IgD-negative memory B cell (primary cell): ENCODE measurements around the gene CATSPER4. TPM values are rescaled to one million over a fixed set of nuclear protein-coding genes. Genes with fewer than 3 reads are reported as not detected.

Experiments
- H3K27ac Mint-ChIP-seq, 3 donors: one replicate each; pipeline ENCODE4 v1.8.0; 2020 to 2022; ENCODE audit warnings: mild to moderate bottlenecking in 3 of 3, mixed read lengths in 3 of 3, moderate library complexity in 1 of 3
- H3K27me3 Mint-ChIP-seq: one replicate; pipeline ENCODE4 v1.8.0; 2021; ENCODE audit warnings: mixed read lengths
- H3K36me3 Mint-ChIP-seq: one replicate; pipeline ENCODE4 v1.8.0; 2020; ENCODE audit warnings: mild to moderate bottlenecking, mixed read lengths
- H3K4me1 Mint-ChIP-seq, 3 donors: one replicate each; pipeline ENCODE4 v1.8.0; 2020 to 2022; ENCODE audit warnings: mixed read lengths in 3 of 3, mild to moderate bottlenecking in 1 of 3
- H3K4me3 Mint-ChIP-seq, 4 donors: one replicate each; pipeline ENCODE4 v1.8.0; 2020 to 2022; ENCODE audit warnings: mild to moderate bottlenecking in 4 of 4, mixed read lengths in 4 of 4, moderate library complexity in 3 of 4
- H3K9me3 Mint-ChIP-seq, 3 donors: one replicate each; pipeline ENCODE4 v1.8.0; 2020 to 2021; ENCODE audit warnings: mixed read lengths in 3 of 3, mild to moderate bottlenecking in 1 of 3
- polyA plus RNA-seq: library from polyadenylated mRNA; unstranded; fragments of 300-500 nt; fragmentation: Illumina TruSeq; gene quantifications from one replicate; pipeline ENCODE4 v1.2.3, GENCODE V29; 2021

Gene CATSPER4
- polyA plus RNA-seq, 1 donor from 2014 or later, result not detected

GRCh38 chr1:26171084-26172072 lies 19.0 kb upstream of the CATSPER4 start, which contains the start of gene ZNF593OS:
TSS of gene ZNF593OS (minus strand) at chr1:26171832. CDS start at chr1:26171661, 171 bp downstream.
- Mint-ChIP-seq H3K4me3 (peak within 1 kb of the TSS; percentile 21 to 98 (median 95)), H3K9me3 (no peaks in the 10 kb centered on the region), H3K36me3 (peaks cover 2% of the 10 kb centered on the region), H3K27ac (peak within 1 kb of the TSS in 1 of 3 donors; percentile 96), H3K27me3 (no peaks in the 10 kb centered on the region), H3K4me1 (peaks cover 0 to 3% (median 0%) of the 10 kb centered on the region in 3 donors)

GRCh38 chr1:26175346-26175745 lies 15.1 kb upstream of the CATSPER4 start:
- Mint-ChIP-seq H3K4me1 (peaks cover 0 to 3% (median 0%) of the 10 kb centered on the region in 3 donors), H3K27me3 (no peaks in the 10 kb centered on the region), H3K36me3 (peaks cover 2% of the 10 kb centered on the region), H3K9me3 (no peaks in the 10 kb centered on the region), H3K4me3 (no peak overlapping the region), H3K27ac (no peak overlapping the region)

- Mint-ChIP-seq H3K9me3 (no peaks in the 10 kb centered on the region), H3K4me1 (peaks cover 0 to 4% (median 0%) of the 10 kb centered on the region in 3 donors), H3K27ac (peak within 1 kb of the TSS in 1 of 3 donors; percentile 31), H3K4me3 (peak within 1 kb of the TSS in 3 of 4 donors; percentile 34 to 61 (median 58)), H3K27me3 (no peaks in the 10 kb centered on the region), H3K36me3 (peaks cover 5% of the 10 kb centered on the region)
Observed at GRCh38 chr1:26177182-26177684, 13.2 kb upstream of the CATSPER4 start, which contains the start of gene CNKSR1. TSS of gene CNKSR1 (plus strand) at chr1:26177491. CDS start at chr1:26177548, 57 bp downstream.

- Mint-ChIP-seq H3K27me3 (no peaks in the 10 kb centered on the region), H3K27ac (peak overlapping the region in 1 of 3 donors; percentile 71), H3K36me3 (peaks cover 4% of the 10 kb centered on the region), H3K9me3 (no peaks in the 10 kb centered on the region), H3K4me3 (peak overlapping the region in 2 of 4 donors; percentile 16 to 24), H3K4me1 (peaks cover 0 to 4% (median 0%) of the 10 kb centered on the region in 3 donors)
Observed at GRCh38 chr1:26180010-26180506, 10.3 kb upstream of the CATSPER4 start.

- H3K4me1 Mint-ChIP-seq, result peaks cover 0 to 4% (median 0%) of the 10 kb centered on the region in 3 donors
- H3K9me3 Mint-ChIP-seq, result no peaks in the 10 kb centered on the region
- H3K36me3 Mint-ChIP-seq, result peaks cover 4% of the 10 kb centered on the region
- peak overlapping the region in 1 of 4 donors; percentile 58 for H3K4me3 Mint-ChIP-seq
- no peaks in the 10 kb centered on the region for H3K27me3 Mint-ChIP-seq
- no peak overlapping the region for H3K27ac Mint-ChIP-seq
Observed at GRCh38 chr1:26181586-26182382, 8.6 kb upstream of the CATSPER4 start.

- H3K27ac Mint-ChIP-seq, result no peak overlapping the region
- H3K4me3 Mint-ChIP-seq, result no peak overlapping the region
- H3K27me3 Mint-ChIP-seq, result no peaks in the 10 kb centered on the region
- peaks cover 0 to 4% (median 0%) of the 10 kb centered on the region in 3 donors for H3K4me1 Mint-ChIP-seq
- H3K9me3 Mint-ChIP-seq, result no peaks in the 10 kb centered on the region
- peaks cover 4% of the 10 kb centered on the region for H3K36me3 Mint-ChIP-seq
Observed at GRCh38 chr1:26182383-26182696, 8.1 kb upstream of the CATSPER4 start.

- peaks cover 4% of the 10 kb centered on the region for H3K36me3 Mint-ChIP-seq
- no peak overlapping the region for H3K4me3 Mint-ChIP-seq
- peaks cover 0 to 4% (median 0%) of the 10 kb centered on the region in 3 donors for H3K4me1 Mint-ChIP-seq
- no peaks in the 10 kb centered on the region for H3K9me3 Mint-ChIP-seq
- no peaks in the 10 kb centered on the region for H3K27me3 Mint-ChIP-seq
- no peak overlapping the region for H3K27ac Mint-ChIP-seq
Observed at GRCh38 chr1:26184086-26184485, 6.3 kb upstream of the CATSPER4 start.

GRCh38 chr1:26184883-26185282 lies 5.5 kb upstream of the CATSPER4 start:
- H3K9me3 Mint-ChIP-seq, result no peaks in the 10 kb centered on the region
- H3K4me1 Mint-ChIP-seq, result peaks cover 0 to 1% (median 0%) of the 10 kb centered on the region in 3 donors
- H3K4me3 Mint-ChIP-seq, result no peak overlapping the region
- no peak overlapping the region for H3K27ac Mint-ChIP-seq
- H3K36me3 Mint-ChIP-seq, result peaks cover 4% of the 10 kb centered on the region
- no peaks in the 10 kb centered on the region for H3K27me3 Mint-ChIP-seq

- Mint-ChIP-seq H3K27me3 (peaks cover 3% of the 10 kb centered on the region), H3K4me3 (no peak overlapping the region), H3K4me1 (peaks cover 0 to 2% (median 0%) of the 10 kb centered on the region in 3 donors), H3K27ac (no peak overlapping the region), H3K9me3 (no peaks in the 10 kb centered on the region), H3K36me3 (no peaks in the 10 kb centered on the region)
Observed at GRCh38 chr1:26187882-26188281, 2.5 kb upstream of the CATSPER4 start.

GRCh38 chr1:26188477-26188876 lies 1.9 kb upstream of the CATSPER4 start:
- Mint-ChIP-seq H3K27ac (no peak overlapping the region), H3K4me3 (no peak overlapping the region), H3K4me1 (peaks cover 0 to 2% (median 0%) of the 10 kb centered on the region in 3 donors), H3K36me3 (no peaks in the 10 kb centered on the region), H3K9me3 (no peaks in the 10 kb centered on the region), H3K27me3 (peaks cover 3% of the 10 kb centered on the region)

GRCh38 chr1:26189331-26189730 lies 1.1 kb upstream of the CATSPER4 start:
- H3K4me3 Mint-ChIP-seq, result no peak overlapping the region
- H3K9me3 Mint-ChIP-seq, result no peaks in the 10 kb centered on the region
- peaks cover 3% of the 10 kb centered on the region for H3K27me3 Mint-ChIP-seq
- no peak overlapping the region for H3K27ac Mint-ChIP-seq
- H3K36me3 Mint-ChIP-seq, result no peaks in the 10 kb centered on the region
- H3K4me1 Mint-ChIP-seq, result peaks cover 0 to 2% (median 0%) of the 10 kb centered on the region in 3 donors

GRCh38 chr1:26189751-26190275 lies 589 bp upstream of the CATSPER4 start:
- no peak overlapping the region for H3K4me3 Mint-ChIP-seq
- peaks cover 0 to 2% (median 0%) of the 10 kb centered on the region in 3 donors for H3K4me1 Mint-ChIP-seq
- H3K27me3 Mint-ChIP-seq, result peaks cover 3% of the 10 kb centered on the region
- no peaks in the 10 kb centered on the region for H3K9me3 Mint-ChIP-seq
- no peak overlapping the region for H3K27ac Mint-ChIP-seq
- H3K36me3 Mint-ChIP-seq, result no peaks in the 10 kb centered on the region

GRCh38 chr1:26191739-26192138 lies 1.3 kb downstream of the CATSPER4 start:
- no peak overlapping the region for H3K4me3 Mint-ChIP-seq
- peaks cover 2% of the 10 kb centered on the region for H3K36me3 Mint-ChIP-seq
- no peaks in the 10 kb centered on the region for H3K9me3 Mint-ChIP-seq
- peaks cover 0 to 2% (median 0%) of the 10 kb centered on the region in 3 donors for H3K4me1 Mint-ChIP-seq
- no peak overlapping the region for H3K27ac Mint-ChIP-seq
- H3K27me3 Mint-ChIP-seq, result peaks cover 3% of the 10 kb centered on the region

- Mint-ChIP-seq H3K4me3 (no peak overlapping the region), H3K4me1 (peaks cover 0 to 3% (median 0%) of the 10 kb centered on the region in 3 donors), H3K36me3 (peaks cover 2% of the 10 kb centered on the region), H3K27ac (no peak overlapping the region), H3K27me3 (peaks cover 7% of the 10 kb centered on the region), H3K9me3 (no peaks in the 10 kb centered on the region)
Observed at GRCh38 chr1:26195805-26196204, 5.4 kb downstream of the CATSPER4 start.
